ENCODE measurements around the gene HTRA3.

The HTRA3 gene

DNA sequence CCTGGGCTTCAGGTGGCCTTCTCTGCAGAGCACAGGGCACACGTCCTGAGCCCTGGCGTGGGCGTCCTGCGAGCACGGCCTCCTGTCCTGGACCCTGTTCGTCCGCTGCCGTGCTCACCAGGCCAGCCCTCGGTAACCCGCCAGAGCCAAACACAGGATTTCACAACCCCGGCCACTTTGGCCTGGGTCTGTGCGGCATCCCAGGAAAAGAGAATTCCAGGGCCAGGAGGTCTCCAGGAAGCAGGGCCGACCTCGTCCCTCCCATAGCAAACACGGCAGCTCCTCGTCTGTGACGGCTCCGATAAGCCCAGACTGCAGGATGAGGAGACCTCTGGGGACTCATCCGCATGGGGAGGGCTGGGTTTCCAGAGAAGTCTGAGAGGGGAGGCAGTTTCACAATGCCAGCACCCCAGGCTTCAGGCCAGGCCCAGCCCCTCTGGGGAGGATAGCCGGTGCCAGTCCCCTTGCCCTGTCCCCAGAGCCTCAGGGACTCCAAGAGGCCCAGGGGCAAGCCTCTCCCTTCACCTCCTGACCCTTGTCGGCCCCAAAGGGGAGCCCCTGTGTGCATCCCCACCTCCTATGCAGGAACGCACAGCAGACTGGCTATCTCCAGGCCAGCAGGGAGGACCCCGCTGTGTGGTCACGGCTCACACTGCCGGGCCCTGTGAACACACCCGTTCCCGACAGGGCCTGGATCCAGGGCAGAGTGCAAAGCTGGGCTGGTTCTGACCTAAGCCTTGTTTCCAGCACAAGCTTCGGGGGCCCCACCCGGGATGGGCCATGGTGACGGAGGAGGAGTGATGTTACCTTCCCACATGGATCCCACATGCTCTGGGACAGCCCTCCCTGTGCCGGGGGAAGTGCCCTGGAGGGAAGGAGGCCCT is 22.3 kb upstream of the HTRA3 start:
- no peak for DNase-seq (ENCODE audit: low read depth in 2 of 2)

DNA sequence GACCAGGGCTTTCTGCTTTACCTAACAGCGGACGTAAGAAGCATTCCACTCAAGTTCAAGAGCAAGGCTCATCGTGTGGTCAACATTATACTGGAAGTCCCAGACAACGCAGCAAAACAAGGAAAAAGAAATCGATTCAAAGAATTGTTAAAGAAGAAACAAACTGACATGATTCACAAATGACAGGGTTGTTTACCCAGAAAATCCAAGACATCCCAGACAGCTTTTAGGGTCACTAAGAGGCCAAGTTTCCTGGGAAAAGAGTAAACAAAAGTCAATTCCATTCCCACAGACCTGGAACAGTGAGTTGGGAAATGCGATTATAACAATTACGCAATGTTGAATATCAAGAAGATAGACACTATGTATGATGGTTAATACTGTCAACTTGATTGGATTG is 21.5 kb upstream of the HTRA3 start:
- DNase-seq (ENCODE audit: low read depth in 2 of 2), result no peak

DNA sequence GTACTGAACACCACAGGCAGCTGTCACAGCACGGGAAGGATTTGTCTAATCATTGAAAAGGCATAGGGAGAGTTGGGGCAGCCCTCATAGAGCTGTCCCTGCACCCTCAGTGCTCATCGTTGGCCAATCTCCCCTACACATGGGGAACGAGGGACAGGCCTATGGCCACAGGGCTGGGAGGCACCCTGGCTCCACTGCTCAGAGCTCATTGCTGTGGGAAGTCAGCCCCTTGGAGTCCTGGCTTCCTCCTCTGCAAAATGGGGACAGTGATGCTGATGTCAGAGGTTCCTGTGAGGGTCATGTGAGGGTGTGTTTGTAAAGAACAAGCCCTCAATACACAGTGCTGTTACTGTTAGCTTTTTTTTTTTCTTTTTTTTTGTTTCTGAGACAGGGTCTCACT is 19.3 kb upstream of the HTRA3 start:
- DNase-seq (ENCODE audit: low read depth in 2 of 2), result no peak

DNA sequence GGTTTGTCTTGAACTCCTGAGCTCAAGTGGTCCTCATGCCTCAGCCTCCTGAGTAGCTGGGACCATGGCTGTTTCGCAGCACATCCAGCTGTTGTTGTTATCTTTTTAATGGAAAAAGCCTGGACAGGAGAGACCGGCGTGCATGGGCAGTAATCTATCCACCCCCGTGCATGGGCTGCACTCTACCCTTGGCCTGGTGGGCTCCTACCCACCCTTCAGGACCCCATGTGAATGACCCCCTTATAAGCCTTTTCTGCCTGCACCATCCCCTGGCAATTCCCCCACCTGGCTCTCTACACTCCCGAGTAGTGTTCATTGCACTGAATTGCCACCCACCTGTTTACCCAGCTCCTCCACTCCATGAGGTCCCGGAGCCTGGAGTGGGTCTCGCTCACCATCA is 18.9 kb upstream of the HTRA3 start:
- DNase-seq (ENCODE audit: low read depth in 2 of 2), result no peak

DNA sequence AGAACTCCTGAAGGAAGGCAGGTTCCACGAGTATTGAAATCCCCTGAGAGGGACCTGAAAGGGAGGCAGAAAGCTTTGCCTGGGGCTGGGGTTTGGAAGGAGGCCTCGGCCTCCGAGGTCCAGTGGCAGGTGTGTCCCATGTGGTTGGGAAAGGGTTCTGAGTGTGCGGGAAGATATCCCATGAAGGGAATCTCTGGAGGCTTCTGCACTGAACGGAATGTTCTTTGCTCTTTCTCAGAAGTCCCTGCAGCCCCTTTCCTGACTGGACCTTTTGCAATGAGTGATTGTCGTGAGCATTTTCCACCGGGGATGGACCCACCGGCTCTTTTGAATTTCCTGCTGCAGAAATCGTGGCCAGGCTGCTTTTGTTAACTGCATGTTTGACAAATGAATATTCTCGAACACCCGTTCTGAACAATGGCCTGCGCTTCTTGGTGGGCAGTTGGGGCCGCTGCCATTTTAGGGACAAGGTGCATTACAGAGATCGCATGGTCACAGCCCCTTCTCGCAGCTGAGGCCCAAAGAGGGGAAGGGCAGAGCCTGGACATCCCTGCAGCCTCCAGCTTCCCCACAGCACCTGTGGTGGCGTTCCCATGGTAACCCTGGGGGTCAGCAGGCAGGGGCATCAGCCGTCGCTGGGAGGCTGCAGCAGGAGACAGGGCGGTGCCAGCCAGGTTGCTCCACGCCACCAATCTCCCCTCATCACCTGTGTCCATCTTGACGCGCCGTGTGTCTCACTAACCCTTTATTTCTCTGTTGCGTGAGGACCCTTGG is 18.3 kb upstream of the HTRA3 start:
- DNase-seq (ENCODE audit: low read depth in 2 of 2), result no peak

DNA sequence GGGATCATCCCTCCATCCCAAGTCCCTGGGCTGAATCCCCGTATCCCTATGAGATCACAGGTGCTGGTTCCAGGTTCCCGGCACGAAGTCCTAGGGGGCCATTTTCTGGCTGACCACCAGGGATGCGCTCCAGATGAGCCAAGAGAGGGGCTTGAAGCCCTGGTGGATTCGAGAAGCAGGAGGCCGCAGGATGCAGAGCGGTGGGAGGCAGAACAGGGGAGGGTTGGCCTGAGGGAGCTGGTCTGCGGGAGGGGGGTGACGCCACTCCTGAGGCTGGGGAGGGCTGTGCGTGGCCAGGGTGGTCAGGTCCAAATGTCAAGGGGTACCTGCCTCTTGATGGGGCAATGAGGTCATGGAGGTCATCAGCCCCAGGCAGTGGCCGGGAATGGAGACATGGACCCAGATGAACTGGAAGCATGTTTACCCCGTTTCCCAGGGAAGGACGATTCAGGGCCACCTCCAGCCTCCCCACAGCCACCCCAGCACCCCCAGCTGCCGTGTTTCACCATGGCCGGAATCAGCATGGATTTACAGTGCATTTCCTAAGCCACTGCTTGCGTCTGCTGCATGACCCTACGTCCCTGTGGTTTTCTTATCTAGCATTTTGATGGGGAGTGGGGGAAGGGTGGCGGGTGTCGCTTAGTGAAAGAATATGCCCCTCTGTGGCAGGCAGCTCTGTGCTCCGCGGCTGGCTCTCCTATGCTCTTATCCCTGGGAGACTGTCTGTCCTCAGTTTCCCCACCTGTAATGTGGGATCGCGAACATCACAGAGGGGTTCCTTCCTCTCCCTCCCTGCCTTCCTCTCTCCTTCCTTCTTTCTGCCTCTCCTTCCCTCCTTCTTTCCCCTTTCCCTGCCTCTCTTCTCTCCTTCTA is 17.0 kb upstream of the HTRA3 start:
- no peak for DNase-seq (ENCODE audit: low read depth in 2 of 2)

DNA sequence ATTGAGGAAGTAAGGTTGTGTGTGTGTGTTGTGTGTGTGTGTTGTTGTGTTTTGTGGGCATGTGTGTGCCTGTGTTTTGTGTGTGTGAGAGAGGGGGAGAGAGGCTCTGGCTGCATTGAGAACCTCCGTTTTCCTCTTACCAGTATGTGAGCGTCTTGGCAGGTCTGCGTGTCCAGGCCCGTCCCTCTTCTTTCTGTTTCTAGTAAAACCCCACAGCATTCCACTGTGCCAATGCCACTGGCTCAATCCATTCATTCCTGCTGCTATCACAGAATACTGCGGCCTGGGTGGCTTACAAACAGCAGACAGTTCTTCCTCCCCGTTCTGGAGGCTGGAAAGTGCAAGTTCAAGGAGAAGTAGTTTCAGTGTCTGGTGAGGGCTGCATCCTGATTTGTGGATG is 15.5 kb upstream of the HTRA3 start:
- no peak for DNase-seq (ENCODE audit: low read depth in 2 of 2)

DNA sequence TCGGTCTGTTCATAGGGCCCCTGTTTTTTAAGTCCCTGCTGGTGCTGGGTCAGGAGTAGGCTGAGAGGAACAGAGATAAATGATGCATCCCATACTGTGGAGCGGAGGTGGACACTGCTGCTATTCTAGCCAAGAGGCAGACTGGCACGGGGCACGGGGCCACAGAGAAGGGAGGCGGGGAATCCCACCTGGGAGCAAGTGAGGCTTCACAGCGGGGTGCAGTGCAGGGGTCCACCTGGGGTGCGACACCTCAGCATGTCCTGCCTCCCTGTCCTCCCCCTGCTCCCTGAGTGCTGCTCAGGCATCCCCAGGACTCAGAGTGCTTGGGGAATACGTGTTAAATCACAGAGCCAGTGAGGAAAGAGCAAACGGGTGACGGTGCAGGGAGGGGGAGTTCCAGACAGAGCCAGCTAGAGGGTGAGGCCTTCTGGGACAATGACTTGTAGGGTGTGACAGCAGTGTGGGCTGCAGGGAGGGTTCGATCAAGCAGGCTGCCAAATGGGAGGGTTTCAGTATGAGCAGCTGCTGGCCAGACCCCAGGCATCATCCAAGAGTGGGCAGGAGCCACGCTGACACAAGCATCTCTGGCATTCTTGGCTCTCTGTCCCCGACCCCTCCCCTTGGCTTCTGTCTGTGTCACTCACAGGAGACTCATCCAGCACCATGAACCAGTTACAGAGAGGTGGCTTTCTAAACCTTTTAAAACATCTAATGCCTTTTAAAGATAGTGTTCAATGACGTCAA is 13.7 kb upstream of the HTRA3 start:
- DNase-seq (ENCODE audit: low read depth in 2 of 2), result no peak

DNA sequence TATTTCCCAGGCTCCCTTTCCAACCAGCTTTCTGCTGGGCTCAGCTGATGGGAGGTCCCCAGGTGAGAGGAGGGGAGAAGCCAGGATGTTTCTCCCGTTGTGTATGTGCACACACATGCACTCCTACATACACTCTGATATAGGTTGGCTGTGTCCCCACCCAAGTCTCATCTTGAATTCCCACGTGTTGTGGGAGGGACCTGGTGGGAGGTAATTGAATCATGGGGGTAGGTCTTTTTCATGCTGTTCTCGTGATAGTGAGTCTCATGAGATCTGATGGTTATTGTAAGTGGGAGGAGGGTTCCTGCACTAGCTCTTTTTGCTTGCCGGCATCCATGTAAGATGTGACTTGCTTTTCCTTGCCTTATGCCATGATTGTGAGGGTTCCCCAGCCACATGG is 11.7 kb upstream of the HTRA3 start:
- DNase-seq (ENCODE audit: low read depth in 2 of 2), result no peak

DNA sequence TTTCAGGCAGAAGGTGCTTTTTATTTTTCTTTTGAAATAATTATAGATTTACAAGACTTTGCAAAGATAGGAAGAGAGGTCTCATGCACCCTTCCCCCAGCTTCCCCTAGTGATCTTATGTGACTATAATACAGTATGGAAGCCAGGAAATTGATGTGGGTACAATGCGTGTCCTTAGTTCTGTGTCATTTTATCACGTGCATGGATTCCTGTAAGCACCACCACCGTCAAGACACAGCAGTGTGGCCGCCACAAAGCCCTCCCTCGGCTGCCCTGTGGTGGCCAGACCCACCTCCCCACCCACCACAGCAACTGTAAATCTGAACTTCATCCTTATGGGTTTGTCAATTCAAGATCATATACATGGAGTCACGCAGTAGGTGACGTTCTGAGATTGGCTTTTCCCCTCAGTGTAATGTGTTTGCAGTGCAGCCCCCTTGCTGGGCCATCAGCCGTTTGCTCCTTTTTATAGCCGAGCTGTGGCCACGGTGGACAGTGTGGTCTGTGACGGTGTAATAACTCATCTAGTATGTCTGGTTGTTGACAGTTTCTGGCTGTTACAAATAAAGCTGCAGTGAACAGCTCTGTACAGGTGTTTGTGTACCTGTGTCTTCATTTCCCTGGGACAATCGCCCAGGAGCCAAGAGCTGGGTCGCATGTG is 10.9 kb upstream of the HTRA3 start:
- DNase-seq (ENCODE audit: low read depth in 2 of 2), result no peak

DNA sequence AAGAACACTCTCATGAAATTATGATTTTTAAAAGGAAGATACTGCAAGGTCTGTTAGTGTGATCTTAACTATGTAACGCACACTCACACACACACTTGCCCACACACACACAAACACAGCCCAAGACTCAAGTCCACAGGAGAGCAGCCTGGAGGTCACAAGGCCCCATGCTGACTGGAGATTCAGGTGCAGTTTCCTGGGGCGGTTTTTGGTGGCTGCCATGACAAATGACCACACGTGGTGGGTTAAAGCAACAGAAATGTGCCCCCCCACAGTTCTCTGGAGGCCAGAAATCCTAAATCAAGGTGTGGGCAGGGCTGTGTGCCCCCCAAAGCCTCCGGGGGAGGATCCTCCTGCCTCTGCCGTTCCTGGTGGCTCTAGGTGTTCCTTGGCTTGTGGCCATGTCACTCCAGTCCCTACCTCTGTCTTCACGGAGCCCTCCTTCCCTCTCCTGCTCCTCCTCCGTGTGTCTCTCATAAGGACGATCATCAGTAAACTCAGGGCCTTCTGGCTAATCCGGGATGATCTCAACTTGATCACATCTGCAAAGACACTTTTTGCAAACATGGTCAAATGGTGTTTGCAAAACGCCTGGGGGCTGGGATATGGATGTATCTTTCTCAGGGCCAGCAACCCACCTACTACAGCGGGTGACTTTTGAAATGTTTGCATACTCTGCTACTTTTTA is 9.7 kb upstream of the HTRA3 start:
- DNase-seq (ENCODE audit: low read depth in 2 of 2), result no peak

DNA sequence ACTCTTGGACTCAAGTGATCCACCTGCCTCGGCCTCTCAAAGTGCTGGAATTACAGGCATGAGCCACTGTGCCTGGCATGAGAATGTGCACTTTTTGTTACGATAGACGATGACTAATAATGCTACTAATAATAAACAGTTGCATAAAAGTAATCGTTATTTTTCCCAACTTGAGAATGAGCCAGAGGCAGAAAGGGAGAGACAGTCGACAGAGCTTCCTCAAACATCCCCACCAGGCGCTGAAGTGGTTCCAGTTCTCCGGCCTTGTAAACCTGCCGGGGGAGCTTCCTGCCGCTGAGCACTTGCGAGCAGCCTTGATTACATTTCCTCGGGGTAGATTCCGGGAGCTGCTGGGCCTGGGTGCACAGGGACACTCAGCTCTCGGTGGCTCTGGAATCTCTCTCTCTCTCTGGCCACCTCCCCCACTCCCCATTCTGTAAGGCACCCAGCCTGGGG is 8.9 kb upstream of the HTRA3 start:
- peak; percentile 61 to 65 for DNase-seq (ENCODE audit: low read depth in 2 of 2)

DNA sequence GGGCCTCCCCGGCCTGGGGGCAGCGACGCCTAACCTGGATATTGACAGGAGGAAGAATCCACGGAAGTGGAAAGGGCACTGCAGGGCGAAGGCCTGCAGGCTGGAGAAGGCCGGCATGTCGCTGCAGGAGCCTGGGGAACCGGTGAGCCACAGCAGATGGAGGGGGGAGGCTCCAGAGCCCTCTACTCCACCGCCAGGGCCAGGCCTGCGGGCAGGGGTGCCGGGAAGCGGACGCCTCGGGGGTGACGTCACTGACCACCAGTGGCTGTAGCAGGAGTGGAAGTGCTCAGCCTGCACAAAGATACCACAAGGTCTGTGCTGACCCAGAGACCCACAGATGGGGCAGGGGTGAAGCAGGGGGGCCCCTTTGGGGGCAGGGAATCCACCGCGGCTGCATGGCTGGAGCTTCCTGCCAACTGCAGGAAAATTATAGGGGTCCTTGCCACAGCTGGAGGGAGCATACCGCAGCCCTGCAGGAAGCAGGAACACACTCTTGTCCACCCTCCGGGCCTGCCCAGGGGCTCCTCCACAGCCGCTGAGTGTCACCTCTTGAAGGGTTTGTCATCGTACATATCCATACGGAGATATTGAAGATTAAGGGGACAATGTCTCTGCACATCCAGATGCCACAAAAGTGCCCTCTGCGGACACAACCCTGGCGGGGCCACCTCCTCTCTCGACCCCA is 7.6 kb upstream of the HTRA3 start:
- no peak for DNase-seq (ENCODE audit: low read depth in 2 of 2)

DNA sequence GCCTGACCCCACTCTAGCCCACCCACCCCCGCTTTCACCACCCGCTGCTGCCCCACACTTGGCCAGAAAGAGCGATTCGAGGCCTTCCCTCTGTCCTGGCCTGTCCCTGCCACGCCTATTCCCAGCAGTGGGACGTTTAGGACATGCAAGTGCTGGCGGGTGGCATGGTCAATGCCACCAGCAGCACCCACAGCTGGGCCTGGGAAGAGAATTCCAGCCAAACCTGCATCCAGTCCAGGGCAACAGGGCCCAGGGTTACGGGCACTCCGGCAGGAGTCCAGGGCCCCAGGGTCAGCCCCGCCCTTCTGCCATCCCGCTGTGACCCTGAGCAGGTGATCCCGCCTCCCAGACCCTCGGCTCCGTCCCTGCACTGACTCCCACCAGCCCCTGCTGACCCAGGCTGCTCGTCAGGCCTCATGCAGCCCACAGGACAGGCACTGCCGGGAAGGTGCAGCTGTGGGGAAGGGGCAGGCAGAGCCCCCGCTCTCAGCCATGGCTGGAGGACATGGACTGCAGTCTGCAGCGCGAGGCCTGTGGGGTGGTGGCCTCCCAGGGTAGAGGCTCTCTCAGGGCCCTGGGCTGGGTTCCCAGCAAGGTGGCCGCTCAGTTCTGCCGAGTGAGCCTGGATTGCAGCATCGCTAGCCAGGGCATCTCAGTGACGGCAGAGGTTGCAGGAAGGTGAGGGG is 6.8 kb upstream of the HTRA3 start:
- DNase-seq (ENCODE audit: low read depth in 2 of 2), result no peak

DNA sequence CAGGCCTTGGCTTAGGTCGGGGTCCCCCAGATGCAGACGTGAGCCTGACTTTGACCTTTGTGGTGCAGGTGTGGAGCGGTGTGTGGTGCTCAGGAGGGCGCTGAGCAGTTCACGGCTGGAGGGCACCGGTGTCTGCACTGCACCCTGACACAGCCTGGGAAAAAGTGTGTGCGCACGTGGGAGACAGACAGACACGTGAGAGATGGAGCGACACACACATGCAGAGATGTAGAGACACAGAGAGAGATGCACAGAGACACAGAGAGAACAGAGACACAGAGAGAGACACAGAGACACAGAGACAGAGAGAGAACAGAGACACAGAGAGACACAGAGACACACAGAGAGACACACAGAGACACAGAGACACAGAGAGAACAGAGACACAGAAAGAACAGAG is 6.2 kb upstream of the HTRA3 start:
- no peak for DNase-seq (ENCODE audit: low read depth in 2 of 2)

DNA sequence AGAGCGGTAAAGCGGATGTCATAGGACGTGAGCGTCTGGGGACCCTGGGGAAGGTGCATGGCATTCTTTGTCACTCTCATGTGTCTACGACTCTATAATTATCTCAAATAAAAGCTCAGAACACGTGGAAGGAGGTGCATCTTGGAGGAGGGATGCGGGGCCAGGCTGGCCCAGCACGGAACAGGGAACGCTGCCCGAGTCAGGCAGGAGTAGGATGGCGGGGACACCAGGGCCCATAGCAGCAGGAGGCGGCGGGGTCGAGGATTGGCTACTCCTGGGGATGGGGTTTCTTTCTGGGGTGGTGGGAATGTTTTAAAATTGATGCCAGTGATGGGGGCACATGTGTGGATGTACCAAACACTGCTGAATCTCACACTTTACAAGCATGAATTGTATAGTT is 5.4 kb upstream of the HTRA3 start:
- no peak for DNase-seq (ENCODE audit: low read depth in 2 of 2)

DNA sequence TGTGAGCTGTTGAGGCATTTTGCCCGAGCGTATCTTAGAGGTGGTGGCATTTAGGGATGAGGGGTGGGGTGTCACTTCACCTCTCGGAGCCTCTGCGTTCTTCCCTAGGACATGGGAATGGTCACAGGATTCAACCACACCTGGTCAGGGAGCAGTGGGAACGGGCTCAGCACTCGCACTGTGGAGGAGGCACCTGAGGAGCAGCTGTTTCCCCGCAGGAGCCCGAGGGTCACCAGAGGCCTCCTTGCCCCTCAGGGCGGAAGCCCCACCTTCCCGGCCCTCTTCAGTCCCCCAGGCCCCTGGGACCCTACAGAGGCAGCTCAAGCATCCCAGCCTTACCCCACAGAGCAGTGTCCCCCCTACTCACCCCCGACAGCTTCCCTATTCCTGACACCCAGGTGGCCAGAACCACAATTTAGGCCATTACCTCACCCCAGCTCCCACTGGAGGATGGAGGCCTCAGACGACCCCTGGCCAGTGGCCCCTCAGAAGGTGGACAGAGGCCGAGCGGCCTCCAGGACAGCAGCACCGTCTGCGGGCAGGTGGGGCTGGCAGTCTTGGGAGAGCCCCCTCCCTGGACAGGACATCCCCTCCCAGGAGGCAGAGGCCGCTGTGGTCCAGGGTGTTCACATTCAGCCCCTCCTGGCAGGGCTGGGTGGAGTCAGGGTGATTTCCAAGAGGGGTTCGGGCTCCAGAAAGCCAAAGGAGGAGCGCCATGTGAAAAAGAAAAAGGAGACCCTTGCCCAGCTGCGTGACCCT is 4.2 kb upstream of the HTRA3 start:
- DNase-seq (ENCODE audit: low read depth in 2 of 2), result no peak

DNA sequence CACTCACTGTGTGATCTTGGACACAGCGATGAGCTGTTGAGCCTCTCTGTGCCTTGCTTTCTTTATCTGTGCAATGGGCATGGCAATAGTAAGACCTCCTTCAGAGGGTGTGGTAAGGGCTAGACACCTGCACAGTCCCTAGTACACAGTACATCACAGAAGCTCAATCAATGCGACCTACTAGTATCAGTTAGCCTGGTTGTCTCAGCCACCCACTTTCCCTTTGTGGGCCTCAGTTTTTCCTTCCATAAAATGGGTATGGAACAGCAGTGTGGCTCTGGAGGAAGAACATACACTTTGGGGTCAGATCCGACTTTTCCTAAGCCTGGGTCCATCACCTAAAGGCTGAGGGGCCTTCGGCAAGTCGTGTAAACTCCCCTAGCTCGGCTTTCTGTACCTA is 3.5 kb upstream of the HTRA3 start:
- no peak for DNase-seq (ENCODE audit: low read depth in 2 of 2)
